Left lung (tissue), 10 donors: ENCODE data around the gene ALK. TPM values are rescaled to one million over a fixed set of nuclear protein-coding genes. Genes with fewer than 3 reads are reported as not detected.
A peak's percentile ranks its signal among the peaks of the same experiment; 100 is the strongest.

Experiments used
- ATAC-seq: fragments of 200-7000 bp; cut with Tn5 transposase; one replicate; pipeline ENCODE4 v1.9.1; 2020; ENCODE audit warnings: moderate library complexity
- DNase-seq, 4 donors: peaks; one replicate each; pipeline ENCODE4 v3.0.0-alpha.2; 2013 to 2020
- H3K27ac ChIP-seq, 2 donors: fragments of 200-600 bp; sonication (generic) in 1 of 2; one replicate each; pipeline versions ENCODE4 v1.5.0 to v1.8.0; 2020 to 2021
- H3K27me3 ChIP-seq, 2 donors: fragments of 200-600 bp; sonication (generic) in 1 of 2; one replicate each; pipeline versions ENCODE4 v1.5.0 to v1.8.0; 2020 to 2021
- H3K36me3 ChIP-seq, 2 donors: fragments of 200-600 bp; sonication (generic) in 1 of 2; one replicate each; pipeline versions ENCODE4 v1.5.0 to v1.8.0; 2020 to 2021
- H3K4me1 ChIP-seq, 2 donors: fragments of 200-600 bp; one replicate each; pipeline ENCODE4 v1.8.0; 2021
- H3K4me3 ChIP-seq, 2 donors: fragments of 200-600 bp; sonication (generic) in 1 of 2; one replicate each; pipeline versions ENCODE4 v1.5.0 to v1.8.0; 2020 to 2021; ENCODE audit warnings: mild to moderate bottlenecking in 1 of 2
- H3K9me3 ChIP-seq, 2 donors: fragments of 200-600 bp; sonication (generic) in 1 of 2; one replicate each; pipeline versions ENCODE4 v1.5.0 to v1.8.0; 2020 to 2021
- CTCF ChIP-seq, 2 donors: fragments of 200-600 bp; sonication (generic) in 1 of 2; IDR thresholded peaks; one replicate each; pipeline versions ENCODE4 v1.5.0 to v1.8.0; 2021; ENCODE audit warnings: antibody characterized with exemption in 2 of 2
- intact Hi-C, 2 donors: fragments of 100-400 bp; cut with DNase I; formaldehyde crosslinking; loops; one replicate each; pipeline versions ENCODE4 v1.11.2 to v1.14.2; 2022
- polyA plus RNA-seq, 6 donors: library from polyadenylated mRNA; unstranded; fragments of 120-200 nt; gene quantifications; one replicate each; pipeline ENCODE4 v1.2.1, GENCODE V29; 2013; ENCODE audit not compliant: insufficient read length in 6 of 6
- total RNA-seq, 2 donors: library from RNA; stranded (reverse); fragmentation: NEBNext Ultra II Directional; extraction: Animal tissue kit (Norgen Biotek cat#: 25700); gene quantifications; one replicate each; pipeline ENCODE4 v1.2.1, GENCODE V29; 2021
- donor health status: DM: no; HTN: yes; CAD: no.
- donor health status: DM: no; HTN: no; CAD: no.

Gene ALK
- total and polyA plus RNA-seq, 8 donors, result 0.06 to 0.70 (median 0.12) TPM; not detected in 2

GRCh38 chr2:29423061-29423666 is 498.2 kb downstream of the ALK start:
- Histone ChIP-seq H3K9me3 (no peaks in the 10 kb centered on the region), H3K4me3 (no peak overlapping the region), H3K4me1 (no peaks in the 10 kb centered on the region), H3K27ac (no peak overlapping the region), H3K36me3 (no peaks in the 10 kb centered on the region), H3K27me3 (peaks cover 0 to 14% of the 10 kb centered on the region in 2 donors)
- ATAC-seq (no peak), DNase-seq (no peak)
- TF ChIP-seq CTCF (IDR thresholded peaks at IDR 0.05), result no peak
- intact Hi-C loops, result no loop called here

- H3K36me3 ChIP-seq, result no peaks in the 10 kb centered on the region
- intact Hi-C loops, result no loop called here
- no peaks in the 10 kb centered on the region for H3K4me1 ChIP-seq
- H3K27me3 ChIP-seq, result peaks cover 0 to 14% of the 10 kb centered on the region in 2 donors
- no peak for TF ChIP-seq CTCF (IDR thresholded peaks at IDR 0.05)
- H3K27ac ChIP-seq, result no peak overlapping the region
- H3K4me3 ChIP-seq, result no peak overlapping the region
- ATAC-seq (peak; percentile 87), DNase-seq (peak in 1 of 4 donors; percentile 16)
- H3K9me3 ChIP-seq, result no peaks in the 10 kb centered on the region
These were observed 500.2 kb downstream of the ALK start for GRCh38 chr2:29420999-29421782.

GRCh38 chr2:29420464-29420863 is 500.9 kb downstream of the ALK start:
- no peak for ATAC-seq

GRCh38 chr2:29417630-29418029 is 503.8 kb downstream of the ALK start:
- Histone ChIP-seq H3K4me3 (no peak overlapping the region), H3K27me3 (peaks cover 0 to 14% of the 10 kb centered on the region in 2 donors), H3K36me3 (no peaks in the 10 kb centered on the region), H3K4me1 (no peaks in the 10 kb centered on the region), H3K9me3 (no peaks in the 10 kb centered on the region), H3K27ac (no peak overlapping the region)
- no peak for TF ChIP-seq CTCF (IDR thresholded peaks at IDR 0.05)
- DNase-seq (no peak), ATAC-seq (no peak)
- intact Hi-C loops, result no loop called here

More at GRCh38 chr2:29420464-29420863, 500.9 kb downstream of the ALK start:
- DNase-seq, result no peak
- no peak for TF ChIP-seq CTCF (IDR thresholded peaks at IDR 0.05)
- Histone ChIP-seq H3K27me3 (peaks cover 0 to 14% of the 10 kb centered on the region in 2 donors), H3K4me1 (no peaks in the 10 kb centered on the region), H3K36me3 (no peaks in the 10 kb centered on the region), H3K9me3 (no peaks in the 10 kb centered on the region), H3K4me3 (no peak overlapping the region), H3K27ac (no peak overlapping the region)
- intact Hi-C loops, result no loop called here

GRCh38 chr2:29412197-29412925 is 509.0 kb downstream of the ALK start:
- no peak for DNase-seq
- intact Hi-C loops, result no loop called here

More at GRCh38 chr2:29412197-29412925, 509.0 kb downstream of the ALK start:
- no peak for ATAC-seq
- Histone ChIP-seq H3K4me3 (no peak overlapping the region), H3K4me1 (no peaks in the 10 kb centered on the region), H3K36me3 (no peaks in the 10 kb centered on the region), H3K27me3 (no peaks in the 10 kb centered on the region), H3K9me3 (no peaks in the 10 kb centered on the region), H3K27ac (no peak overlapping the region)
- TF ChIP-seq CTCF (IDR thresholded peaks at IDR 0.05), result no peak
